Inflammatory macrophage treated with lipopolysaccharide for 4 hours (primary cell): Measurements from ENCODE around the gene TOB1.
"Not testable (repeated sequence)": the region's sequence is repeated elsewhere in the genome, so short reads cannot be mapped to it uniquely, and the experiment has no call there.

Experiments
- DNase-seq: peaks from one replicate; pipeline ENCODE4 v3.0.0-alpha.2; 2020

The TOB1 gene

DNA sequence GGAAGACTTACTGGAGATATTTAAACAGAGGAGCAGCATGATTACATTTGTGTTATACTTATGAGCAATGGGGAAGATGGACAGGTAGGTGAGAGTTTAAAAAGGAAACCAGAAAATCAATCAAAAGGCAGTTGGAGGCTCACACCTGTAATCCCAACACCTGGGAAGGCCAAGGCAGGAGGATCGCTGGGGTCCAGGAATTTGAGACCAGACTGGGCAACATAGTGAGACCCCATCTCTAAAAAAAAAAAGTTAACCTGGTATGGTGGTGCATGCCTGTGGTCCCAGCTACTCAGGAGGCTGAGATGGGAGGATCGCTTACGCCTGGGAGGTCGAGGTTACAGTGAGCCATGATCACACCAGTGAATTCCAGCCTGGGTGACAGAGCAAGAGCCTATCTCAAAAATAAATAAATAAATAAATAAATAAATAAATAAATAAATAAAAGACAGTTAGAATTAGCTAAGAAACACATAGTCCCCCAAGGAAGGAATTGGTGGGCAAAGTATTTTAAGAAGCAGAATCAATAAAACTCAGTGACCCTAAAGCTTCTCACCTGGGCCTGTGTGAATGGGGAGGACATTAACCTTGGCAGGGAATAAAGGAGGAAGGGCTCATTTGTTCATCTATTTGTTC, 32.3 kb upstream of the TOB1 start:
- DNase-seq = no peak

GRCh38 chr17:50894513-50894912, 28.4 kb upstream of the TOB1 start:
- not testable (repeated sequence) for DNase-seq

DNA sequence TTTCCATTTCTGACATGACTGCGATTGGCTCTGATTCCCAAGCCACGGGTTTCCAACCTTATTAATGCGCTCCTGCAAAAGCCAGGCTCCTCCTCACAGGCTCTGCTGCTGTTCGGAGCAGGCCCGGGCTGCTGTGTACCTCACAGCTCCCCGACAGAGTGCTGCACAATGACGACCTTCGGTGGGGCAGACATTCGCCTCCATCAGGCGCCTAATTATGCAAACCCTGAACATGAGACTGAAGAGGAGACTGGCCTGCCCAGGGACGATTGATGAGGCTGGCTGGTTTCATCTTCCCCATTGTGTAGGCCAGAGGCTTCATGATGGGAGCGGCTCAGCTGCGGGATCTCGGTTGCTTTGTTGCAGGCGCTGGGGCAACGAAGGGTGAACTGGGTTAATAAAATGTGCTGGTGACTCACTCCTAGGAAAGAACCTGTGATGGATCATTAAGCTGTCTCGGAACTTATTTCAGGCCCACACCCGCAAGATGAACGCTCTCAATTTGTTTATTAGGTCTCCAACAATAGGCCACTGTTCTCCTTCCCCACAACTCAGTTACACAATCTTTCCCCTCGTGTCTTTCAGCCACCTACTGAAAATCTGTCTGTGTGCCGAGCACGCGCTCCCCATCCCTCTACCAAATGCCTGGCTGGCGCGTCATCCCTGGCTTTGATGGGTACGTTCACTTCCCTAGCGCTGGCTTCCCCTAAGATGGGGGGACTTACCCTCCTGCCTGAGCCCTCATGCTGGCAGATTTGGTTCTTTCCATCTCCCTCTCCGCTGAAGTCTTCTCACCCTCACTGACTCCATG, 27.2 kb upstream of the TOB1 start:
- peak; percentile 37 for DNase-seq

DNA sequence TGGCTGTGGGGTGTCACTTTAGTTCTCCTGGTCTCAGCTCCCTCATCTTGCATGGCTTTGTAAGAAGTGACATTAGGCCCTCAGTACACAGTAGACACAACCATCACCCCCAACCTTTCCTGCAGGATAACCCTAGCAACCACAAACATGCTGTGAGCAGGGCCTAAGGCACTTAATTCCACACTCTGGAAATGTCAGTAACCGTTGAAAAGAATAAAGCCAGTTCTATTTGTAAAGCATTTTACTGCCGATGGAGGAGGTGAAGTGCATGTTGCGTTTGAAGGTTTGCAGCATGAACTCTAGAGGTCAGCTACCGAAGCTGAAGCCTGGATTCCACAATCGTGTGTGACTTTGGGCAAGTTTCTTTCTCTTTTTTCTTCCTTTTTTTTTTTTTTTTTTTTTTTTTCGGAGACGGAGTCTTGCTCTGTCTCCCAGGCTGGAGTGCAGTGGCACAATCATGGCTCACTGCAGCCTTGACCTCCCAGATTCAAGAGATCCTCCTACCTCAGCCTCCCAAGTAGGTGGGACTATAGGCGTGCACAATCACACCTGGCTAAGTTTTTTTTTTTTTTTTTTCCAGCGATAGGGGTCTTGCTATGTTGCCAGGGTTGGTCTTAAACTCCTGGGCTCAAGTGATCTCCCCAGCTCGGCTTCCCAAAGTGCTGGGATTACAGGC, 26.1 kb upstream of the TOB1 start:
- no peak for DNase-seq

DNA sequence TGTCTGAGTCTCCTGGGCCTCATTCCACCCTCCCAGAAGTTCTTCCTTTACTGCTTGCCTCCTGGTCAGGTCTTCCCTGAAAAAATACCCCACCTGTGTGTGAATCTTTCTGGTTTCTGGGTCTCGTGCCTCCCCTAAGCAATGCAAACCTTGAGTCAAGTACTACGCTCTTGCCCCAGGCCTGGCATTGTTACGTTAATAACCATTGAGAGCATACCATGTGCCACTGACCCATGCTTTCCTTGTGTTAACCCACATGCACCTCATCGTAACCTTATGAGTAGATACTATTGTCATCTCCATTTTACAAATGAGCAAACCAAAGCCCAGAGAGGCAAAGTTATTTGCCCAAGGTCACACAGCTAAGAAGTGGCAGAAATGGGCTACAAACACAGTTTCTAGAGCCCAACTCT, 25.4 kb upstream of the TOB1 start:
- no peak for DNase-seq

DNA sequence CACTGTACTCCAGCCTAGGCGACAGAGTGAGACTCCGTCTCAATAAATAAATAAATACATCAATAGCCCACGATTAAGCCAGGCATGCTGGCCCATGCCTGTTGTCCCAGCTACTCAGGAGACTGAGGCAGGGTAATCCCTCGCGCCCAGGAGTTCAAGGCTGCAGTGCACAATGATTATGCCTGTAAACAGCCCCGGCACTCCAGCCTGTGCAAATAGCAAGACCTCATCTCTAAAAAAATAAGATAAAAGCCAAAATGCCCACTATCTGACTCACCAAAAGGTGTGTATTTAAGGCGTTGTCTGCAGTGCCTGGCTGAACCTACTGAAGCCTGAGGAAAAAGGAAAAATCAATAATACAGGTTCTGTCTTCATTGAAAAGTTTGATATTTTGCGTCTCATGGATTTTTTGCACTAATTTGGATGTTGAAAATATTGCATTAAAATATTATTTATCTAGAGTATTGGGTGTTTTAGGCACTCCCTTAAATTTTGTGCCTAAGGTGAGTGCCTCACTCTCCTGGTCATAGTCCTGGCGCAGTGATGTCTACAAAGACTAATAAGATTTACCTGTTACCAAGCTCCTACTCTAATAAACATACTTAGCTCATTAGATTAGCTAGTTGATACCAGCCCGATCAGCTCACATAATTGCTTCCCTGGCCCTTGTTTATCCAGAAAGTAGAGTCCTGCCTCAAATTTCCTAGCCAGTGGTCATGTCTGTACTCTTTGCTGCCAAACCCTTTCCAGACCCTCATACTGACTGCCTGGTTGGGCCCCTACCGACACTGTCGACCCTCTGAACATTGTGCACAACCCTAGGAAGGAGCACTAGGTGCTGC, 24.7 kb upstream of the TOB1 start:
- no peak for DNase-seq

DNA sequence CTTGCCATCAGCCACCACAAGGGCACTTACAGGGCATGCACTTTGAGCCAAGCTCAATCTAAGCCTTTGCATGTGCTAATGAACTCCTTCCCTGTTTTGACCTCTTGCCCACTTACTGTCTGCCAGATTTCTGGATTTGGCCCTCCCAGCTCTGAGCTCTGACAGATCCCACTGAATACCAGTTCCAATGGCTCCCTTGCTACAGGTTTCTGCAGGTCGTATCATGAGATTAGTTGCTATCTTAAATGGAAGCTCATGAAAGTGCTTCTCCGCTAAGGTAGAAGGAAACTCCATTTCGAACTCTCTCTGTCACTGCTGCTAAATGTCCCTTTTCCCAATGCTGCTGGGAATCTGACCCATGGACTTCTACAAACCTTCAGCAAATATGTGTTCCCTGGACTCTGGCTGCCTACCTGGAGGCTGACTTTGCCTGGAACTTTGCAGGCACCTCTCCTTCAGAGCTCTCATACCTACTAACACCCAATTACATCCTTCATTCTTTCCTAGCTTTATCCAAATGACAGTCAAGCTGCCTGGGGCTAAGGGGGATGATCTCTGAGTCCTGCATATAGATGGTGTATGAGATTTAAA, 23.5 kb upstream of the TOB1 start:
- DNase-seq = no peak

DNA sequence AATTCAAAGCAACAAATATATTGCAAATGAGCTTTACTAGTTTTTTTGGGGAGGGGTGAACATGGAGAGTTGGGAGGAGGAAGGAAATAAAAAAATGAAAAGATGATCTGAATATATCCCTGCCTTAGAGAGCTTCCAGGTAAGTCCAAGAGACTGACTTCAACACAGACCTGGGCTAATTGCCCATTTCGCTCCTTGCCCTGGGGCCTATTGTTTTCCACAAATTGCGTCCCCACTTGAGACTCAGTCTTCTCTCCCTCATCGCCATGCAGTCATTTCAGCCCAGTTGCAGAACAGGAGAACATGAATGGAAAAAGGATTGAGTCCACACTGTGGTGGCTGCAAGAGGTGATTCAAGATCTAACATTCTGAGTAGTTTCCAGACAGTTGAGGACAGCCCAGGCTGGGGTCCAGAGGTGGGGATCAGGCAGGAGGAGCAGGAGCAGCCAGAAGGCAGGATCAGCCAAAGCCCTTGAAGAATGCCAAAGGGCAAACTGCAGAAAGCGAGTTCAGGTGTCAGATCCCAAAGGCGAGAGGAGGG, 21.6 kb upstream of the TOB1 start:
- DNase-seq = no peak

GRCh38 chr17:50884439-50885311, 18.5 kb upstream of the TOB1 start:
- DNase-seq = no peak

GRCh38 chr17:50883850-50884438, 17.8 kb upstream of the TOB1 start:
- DNase-seq = peak; percentile 73

DNA sequence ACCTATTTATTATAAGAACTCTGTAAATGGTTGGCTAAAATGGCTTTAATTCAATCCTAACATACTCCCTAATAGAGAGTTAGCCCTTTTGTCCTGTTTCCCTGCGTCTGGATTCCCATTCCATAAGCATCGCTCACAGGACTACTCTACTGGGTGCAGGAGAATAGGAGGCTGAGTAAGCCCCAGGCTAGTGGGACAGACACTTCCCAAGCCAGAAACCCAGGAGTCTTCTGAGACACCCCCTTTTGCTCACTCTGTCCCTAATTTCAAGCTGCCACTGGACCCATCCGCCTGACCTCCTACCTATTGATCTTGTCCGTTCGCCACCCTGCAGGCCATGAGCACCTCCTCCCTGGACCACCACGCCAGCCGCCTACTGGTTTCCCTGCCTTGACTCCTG, 16.7 kb upstream of the TOB1 start:
- no peak for DNase-seq

DNA sequence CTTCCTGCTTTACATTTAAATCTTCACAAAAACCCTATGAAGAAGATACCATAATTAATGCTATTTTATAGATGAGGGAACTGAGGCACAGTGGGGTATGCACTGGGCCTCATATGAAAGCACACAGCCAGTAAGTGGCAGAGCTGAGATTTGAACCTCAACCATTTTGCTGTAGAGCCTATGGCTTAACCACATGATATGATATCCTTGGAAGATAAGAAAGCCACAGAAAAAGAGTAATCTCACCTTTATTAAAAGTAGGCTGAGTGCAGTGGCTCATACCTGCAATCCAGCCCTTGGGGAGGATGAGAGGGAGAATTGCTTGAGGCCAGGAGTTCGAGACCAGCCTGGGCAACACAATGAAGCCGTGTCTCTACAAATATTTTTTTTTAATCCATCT, 15.0 kb upstream of the TOB1 start:
- no peak for DNase-seq

- DNase-seq = no peak
Measured at GRCh38 chr17:50879086-50879485, 12.9 kb upstream of the TOB1 start.

DNA sequence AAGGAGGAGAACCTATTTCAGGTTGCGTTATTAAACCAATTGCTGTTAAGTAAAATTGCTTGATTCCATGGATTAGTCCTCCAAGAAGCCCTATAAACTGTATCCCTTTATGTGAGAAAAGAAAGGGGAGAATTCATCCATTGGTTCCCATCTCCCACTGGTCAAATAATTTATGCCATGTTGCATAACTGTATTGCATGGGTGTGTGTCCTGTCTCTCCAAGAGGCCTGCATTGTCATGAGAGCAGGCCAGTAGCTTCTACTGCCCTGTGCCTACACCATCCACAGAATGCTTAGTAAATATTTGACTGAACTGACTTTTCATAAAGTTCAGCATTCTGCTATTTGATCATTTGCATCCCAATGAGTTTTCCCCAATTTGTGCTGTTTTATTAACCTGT, 11.7 kb upstream of the TOB1 start:
- DNase-seq = no peak

DNA sequence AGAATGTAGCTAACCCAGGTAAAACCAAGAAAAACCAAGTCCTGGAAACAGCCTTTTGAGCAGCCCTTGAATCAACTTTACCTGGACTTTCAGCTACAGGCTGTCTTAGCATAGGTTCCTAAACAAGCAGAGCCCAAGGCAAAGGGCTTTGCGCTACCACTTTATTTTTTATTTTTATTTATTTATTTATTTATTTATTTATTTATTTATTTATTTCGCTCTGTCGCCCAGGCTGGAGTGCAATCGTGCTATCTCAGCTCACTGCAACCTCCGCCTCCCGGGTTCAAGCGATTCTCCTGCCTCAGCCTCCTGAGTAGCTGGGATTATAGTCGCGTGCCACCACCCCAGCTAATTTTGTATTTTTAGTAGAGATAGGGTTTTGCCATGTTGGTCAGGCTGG, 10.9 kb upstream of the TOB1 start:
- not testable (repeated sequence) for DNase-seq

GRCh38 chr17:50875074-50875473, 8.9 kb upstream of the TOB1 start:
- no peak for DNase-seq

DNA sequence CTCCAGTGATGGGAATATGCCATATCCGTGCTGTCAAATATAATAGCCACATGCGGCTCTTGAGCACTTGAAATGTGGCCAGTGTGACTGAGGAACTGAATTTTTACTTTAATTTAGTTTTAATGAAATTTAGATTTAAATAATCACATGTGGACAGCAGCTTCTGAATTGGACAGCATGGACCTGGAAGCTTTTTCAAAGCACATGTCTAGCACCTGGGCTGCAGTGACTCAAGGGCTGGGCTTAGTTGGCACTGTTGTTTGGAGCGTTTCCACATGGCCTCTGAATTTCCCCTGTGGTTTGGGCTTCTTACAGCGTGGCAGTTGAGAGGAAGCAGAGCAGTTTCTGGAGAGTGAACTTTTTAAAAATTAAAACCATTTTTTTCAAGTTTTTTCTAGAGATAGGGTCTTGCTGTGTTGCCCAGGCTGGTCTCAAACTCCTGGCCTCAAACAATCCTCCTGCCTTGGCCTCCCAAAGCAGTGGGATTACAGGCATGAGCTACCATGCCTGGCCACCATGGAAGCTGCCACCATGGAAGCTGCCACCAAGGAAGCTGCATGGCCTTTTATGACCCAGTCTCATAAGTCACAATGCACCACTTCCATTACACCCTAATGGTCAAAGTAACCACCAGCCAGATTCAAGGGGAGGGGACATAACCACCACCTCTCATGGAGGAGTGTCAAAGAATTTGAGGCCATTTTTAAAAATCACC, 6.7 kb upstream of the TOB1 start:
- DNase-seq = peak; percentile 64

DNA sequence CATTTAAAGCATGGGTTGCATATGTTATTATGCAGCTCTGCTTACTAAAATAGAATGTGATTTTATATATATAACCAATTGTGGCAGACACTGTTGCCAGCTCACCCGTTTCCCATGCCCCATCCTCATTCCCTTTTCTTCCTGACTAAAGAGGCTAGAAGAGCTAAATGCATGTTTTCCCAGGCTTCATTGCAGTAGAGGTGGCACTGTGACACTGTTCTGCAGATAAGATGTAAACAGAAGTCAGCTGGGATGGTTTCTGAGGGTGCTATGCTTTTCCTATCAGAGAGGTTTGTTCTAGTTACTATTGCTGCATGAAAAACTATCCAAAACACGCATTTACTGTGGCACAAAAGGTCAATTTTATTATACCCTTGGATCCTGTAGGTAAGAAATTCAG, 5.7 kb upstream of the TOB1 start:
- no peak for DNase-seq

DNA sequence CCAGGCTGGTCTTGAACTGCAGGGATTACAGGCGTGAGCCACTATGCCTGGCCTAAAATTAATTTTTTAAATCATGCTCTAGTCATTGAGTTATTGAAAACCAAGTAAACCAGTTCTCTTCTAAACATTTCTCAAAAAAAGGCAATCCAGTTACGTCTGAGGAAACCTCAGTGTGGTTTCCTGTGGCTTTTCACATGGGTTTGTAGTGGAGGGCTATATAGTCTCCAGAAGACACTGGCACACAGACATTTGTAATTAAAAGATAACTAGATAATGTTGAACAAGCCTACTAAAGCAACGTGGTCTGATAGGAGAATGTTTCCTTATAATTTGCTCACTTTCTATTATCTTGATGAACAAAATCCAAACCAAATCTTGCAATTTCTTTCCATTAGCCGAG, 5.2 kb upstream of the TOB1 start:
- DNase-seq = no peak

DNA sequence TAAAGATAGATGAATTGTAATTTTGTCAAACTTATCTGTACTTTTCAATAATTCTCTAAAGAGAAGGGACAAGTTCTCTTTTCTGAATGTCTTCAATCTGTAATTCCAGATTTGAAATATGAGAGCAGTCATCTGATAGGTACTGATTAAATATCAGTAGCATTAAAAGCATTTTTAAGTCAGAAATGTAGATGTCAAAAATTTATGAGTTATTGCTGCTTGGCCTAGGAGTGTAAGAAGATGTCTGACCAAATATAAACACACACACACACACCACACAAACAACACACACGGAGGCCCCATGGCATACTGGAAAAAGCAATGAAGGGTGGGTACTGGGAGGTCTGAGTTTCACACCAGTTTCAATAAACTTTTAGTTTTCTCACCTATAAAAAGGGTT, 2.4 kb upstream of the TOB1 start:
- DNase-seq = no peak

GRCh38 chr17:50868140-50868438, 1.9 kb upstream of the TOB1 start:
- DNase-seq = no peak
